K562 (cell line): ENCODE data around the gene DYNLL1. TPM values are rescaled to one million over a fixed set of nuclear protein-coding genes. Genes with fewer than 3 reads are reported as not detected.
"Not testable (repeated sequence)": the region's sequence is repeated elsewhere in the genome, so short reads cannot be mapped to it uniquely, and the experiment has no call there.

Experiments
- ATAC-seq: fragments of 200-7000 bp; cut with Tn5 transposase; 3 replicates; pipeline ENCODE4 v1.9.1; 2020; ENCODE audit warnings: moderate library complexity
- BruUV-seq: library from RNA; stranded (reverse); fragments of 400-500 nt; replicated peaks from 2 replicates; lab custom pipeline; 2021; lab: Mats Ljungman, UMichigan
- CTCF ChIA-PET: fragments of 300-600 bp; formaldehyde crosslinking; extraction: SDS; loops from one replicate; lab custom pipeline; 2021; ENCODE audit warnings: low intra/inter-chr PET ratio; lab: Yijun Ruan, JAX
- POLR2A ChIA-PET: fragments of 300-600, 350-650 bp; sonication (Branson Sonifier 250); formaldehyde crosslinking; extraction: SDS; loops from one replicate; lab custom pipeline; 2021; ENCODE audit warnings: antibody characterized with exemption, inconsistent platforms; lab: Yijun Ruan, JAX
- DNase-seq, 4 experiments: peaks; one replicate each; pipeline versions ENCODE4 v3.0.0 to v3.0.0-alpha.2; 2011 to 2018; ENCODE audit warnings: low spot score in 3 of 4, mixed read lengths in 3 of 4; ENCODE audit errors: extremely low read depth in 1 of 4
- FAIRE-seq: peaks from 2 replicates; lab custom pipeline; 2011; peaks lifted over from hg19 to GRCh38; lab: Jason Lieb, UNC
- H2AFZ ChIP-seq: 2 replicates; pipeline ENCODE4 v1.6.0; 2011; ENCODE audit warnings: low read depth, low read length, control low read depth, inconsistent platforms
- H3K27ac ChIP-seq: fragments of 200-600 bp; 3 replicates; pipeline ENCODE4 v1.8.0; 2011; ENCODE audit warnings: low read depth, mild to moderate bottlenecking, control low read depth, inconsistent platforms, low read length, moderate library complexity, mixed read lengths; ENCODE audit errors: extremely low read depth
- H3K27me3 ChIP-seq, 2 experiments: fragments of 300-600 bp in 1 of 2; 2 replicates in 1 of 2; 3 replicates in 1 of 2; pipeline versions ENCODE4 v1.6.0 to v1.8.0; 2011; ENCODE audit warnings: inconsistent platforms in 2 of 2, low read length in 2 of 2, mild to moderate bottlenecking in 1 of 2, mixed read lengths in 1 of 2, moderate library complexity in 1 of 2; ENCODE audit not compliant: control insufficient read depth in 2 of 2, insufficient read depth in 2 of 2
- H3K36me3 ChIP-seq: fragments of 300-600 bp; 3 replicates; pipeline ENCODE4 v1.8.0; 2011; ENCODE audit warnings: mild to moderate bottlenecking, low read length, inconsistent platforms; ENCODE audit not compliant: control insufficient read depth, insufficient read depth
- H3K4me1 ChIP-seq, 2 experiments: fragments of 200-600 bp in 1 of 2; replicated peaks in 1 of 2; 2 replicates in 1 of 2; 3 replicates in 1 of 2; pipeline versions ENCODE4 v1.5.1 to v1.8.0; 2011; ENCODE audit warnings: inconsistent platforms in 2 of 2, low read length in 2 of 2, mild to moderate bottlenecking in 1 of 2, mixed read lengths in 1 of 2, moderate library complexity in 1 of 2; ENCODE audit not compliant: control insufficient read depth in 2 of 2, insufficient read depth in 2 of 2
- H3K4me2 ChIP-seq: 2 replicates; pipeline ENCODE4 v1.6.1; 2011; ENCODE audit warnings: low read length, control low read depth, inconsistent platforms, mixed read lengths; ENCODE audit not compliant: insufficient read depth
- H3K4me3 ChIP-seq: fragments of 200-600 bp; sonication (generic), shearing (Covaris generic); 2 replicates; pipeline ENCODE4 v1.5.1; 2016; ENCODE audit warnings: control low read depth, inconsistent platforms
- H3K79me2 ChIP-seq: fragments of 200-600 bp; 3 replicates; pipeline ENCODE4 v1.8.0; 2011; ENCODE audit warnings: low read length, inconsistent platforms; ENCODE audit not compliant: control insufficient read depth, insufficient read depth
- H3K9ac ChIP-seq, 2 experiments: 2 replicates each; pipeline versions ENCODE4 v1.6.0 to v1.6.1; 2011; ENCODE audit warnings: low read depth in 2 of 2, low read length in 2 of 2, control low read depth in 1 of 2, inconsistent platforms in 1 of 2, mild to moderate bottlenecking in 1 of 2, mixed read lengths in 1 of 2; ENCODE audit not compliant: insufficient read depth in 1 of 2
- H3K9me1 ChIP-seq: one replicate; pipeline ENCODE4 v1.6.0; 2011; ENCODE audit warnings: inconsistent platforms, mild to moderate bottlenecking, low read length, moderate library complexity; ENCODE audit not compliant: control insufficient read depth, insufficient read depth
- H3K9me3 ChIP-seq: replicated peaks from 2 replicates; pipeline ENCODE4 v1.5.1; 2011; ENCODE audit warnings: low read depth, low read length, inconsistent platforms; ENCODE audit not compliant: control insufficient read depth, insufficient read depth
- H4K20me1 ChIP-seq: replicated peaks from 2 replicates; pipeline ENCODE4 v1.6.1; 2011; ENCODE audit warnings: low read length, inconsistent platforms, mixed read lengths; ENCODE audit not compliant: control insufficient read depth, insufficient read depth
- BRD4 ChIP-seq: fragments of 200-600 bp; sonication (generic); IDR thresholded peaks from 2 replicates; pipeline ENCODE4 v1.6.1; 2017; ENCODE audit warnings: inconsistent platforms
- CEBPB ChIP-seq: fragments of 450-650 bp; IDR thresholded peaks from 2 replicates; pipeline ENCODE4 v1.6.1; 2016; ENCODE audit warnings: missing genetic modification characterization, missing compliant biosample characterization
- NFIC ChIP-seq: fragments of 450-650 bp; IDR thresholded peaks from 2 replicates; pipeline ENCODE4 v1.6.1; 2017; ENCODE audit warnings: mild to moderate bottlenecking, inconsistent platforms
- RBM25 ChIP-seq: fragments of 200-400 bp; formaldehyde crosslinking; IDR thresholded peaks from 2 replicates; pipeline ENCODE4 v1.6.1; 2018; ENCODE audit warnings: low read length, low read depth, moderate library complexity; ENCODE audit not compliant: severe bottlenecking
- ZNF121 ChIP-seq: sonication (generic); formaldehyde crosslinking; conservative IDR thresholded peaks from 2 replicates; pipeline ENCODE4 v1.8.0; 2022; ENCODE audit warnings: missing genetic modification reagents
- whole genome bisulfite sequencing: fragments of 100-300 bp; shearing (Covaris generic); methylation state at CpG from one replicate; pipeline ENCODE4 v1.1.6; 2016; ENCODE audit warnings: low coverage, mixed read lengths; ENCODE audit not compliant: insufficient coverage; ENCODE audit errors: missing lambda C conversion rate; 5-methylcytosine and 5-hydroxymethylcytosine counted together
- in situ Hi-C: fragments of 300-500 bp; cut with MboI; formaldehyde crosslinking; loops from 4 replicates; pipeline ENCODE4 v1.15.0; 2018; ENCODE audit warnings: inconsistent platforms, mixed read lengths
- intact Hi-C: fragments of 100-400 bp; cut with micrococcal nuclease; formaldehyde crosslinking; loops from 2 replicates; pipeline ENCODE4 v1.14.2; 2022
- polyA plus RNA-seq, 8 experiments: library from polyadenylated mRNA; depleted of rRNA in 4 of 8; stranded (reverse) in 5 of 8; unstranded in 3 of 8; fragments of >200 nt; fragmentation: Nextera tagmentation in 2 of 8; fragmentation: Illumina TruSeq in 1 of 8; extraction: Ambion mirVana in 2 of 8; extraction: Trizol in 1 of 8; gene quantifications; 2 replicates each; pipeline versions ENCODE4 v1.2.1 to v1.2.3, GENCODE V29; 2011 to 2014; ENCODE audit warnings: inconsistent platforms in 1 of 8, missing spikeins in 1 of 8
- total RNA-seq, 7 experiments: library from RNA; depleted of rRNA in 6 of 7; stranded (reverse); fragments of >200 nt in 6 of 7; fragmentation: Illumina TruSeq in 2 of 7; extraction: Trizol in 2 of 7; gene quantifications; 2 replicates each; pipeline versions ENCODE4 v1.2.1 to v1.2.3, GENCODE V29; 2011 to 2021; ENCODE audit warnings: low replicate concordance in 1 of 7

Gene DYNLL1
- total and polyA plus RNA-seq, 9 of the 15 experiments (the other 6 are each of a cell fraction or from before 2014, with no cell fraction given): 303 to 1,112 (median 468) TPM

- 86% methylated on average over 4 of the region's 4 CpGs for WGBS
- BruUV-seq: no TSS peak
These were observed 47.9 kb upstream of the DYNLL1 start for GRCh38 chr12:120447992-120448391.

GRCh38 chr12:120452524-120452923, 43.4 kb upstream of the DYNLL1 start:
- H3K9ac ChIP-seq, DNase-seq, H2AFZ ChIP-seq, CTCF ChIA-PET, H3K27me3 ChIP-seq, H3K27ac ChIP-seq, in situ Hi-C loops, FAIRE-seq, H3K9me1 ChIP-seq, H3K9me3 ChIP-seq, BruUV-seq, H3K4me3 ChIP-seq, intact Hi-C loops, H3K4me2 ChIP-seq, H3K4me1 ChIP-seq, ATAC-seq: not testable (repeated sequence)
- Histone ChIP-seq H3K36me3 (peaks cover 79% of the 10 kb centered on the region), H3K79me2 (peaks cover 28% of the 10 kb centered on the region), H4K20me1 (0 out of 2 replicates have a peak, but pooled peaks cover 14% of the 10 kb centered on the region)
- WGBS: 83% methylated on average over 5 of the region's 5 CpGs
- TF ChIP-seq CEBPB (tag) (peak; percentile 46; the same call in 1 of the 2 replicates), NFIC (peak; percentile 42)
- POLR2A ChIA-PET: interaction anchor here (0.5 to 2.8 kb wide), 4 partner anchors 11 to 101 kb away, joined by 3 to 18 read pairs (median 4); partner anchors contain the start of gene COX6A1

More at GRCh38 chr12:120447992-120448391, 47.9 kb upstream of the DYNLL1 start:
- Histone ChIP-seq H3K9ac (no peak overlapping the region), H3K36me3 (peaks cover 63% of the 10 kb centered on the region), H3K79me2 (peaks cover 67% of the 10 kb centered on the region), H2AFZ (no peak overlapping the region), H4K20me1 (no peaks in the 10 kb centered on the region), H3K4me1 (peaks cover 2 to 8% of the 10 kb centered on the region in 2 experiments; a peak in 3 of 5 replicates), H3K9me1 (no peaks in the 10 kb centered on the region), H3K27me3 (no peaks in the 10 kb centered on the region; a peak in 1 of 5 replicates), H3K9me3 (no peaks in the 10 kb centered on the region)
- FAIRE-seq: no peak
- no peak for DNase-seq
- CTCF ChIA-PET: no interaction called here
- TF ChIP-seq BRD4 (no peak), RBM25 (peak; percentile 28), ZNF121 (CRISPR knock-in tag) (peak; percentile 66)
- TF ChIP-seq, all 486 proteins: peak for 2
- Histone ChIP-seq H3K27ac (no peak overlapping the region), H3K4me2 (no peak overlapping the region), H3K4me3 (peak overlapping the region; percentile 99; the same call in 1 of the 2 replicates)
- intact Hi-C loops: loop anchor here (5.0 kb wide), 1 partner anchor 134 kb away; the partner anchor contains the start of gene POP5
- in situ Hi-C loops: no loop called here
- no peak for ATAC-seq
- POLR2A ChIA-PET: interaction anchor here (0.7 to 5.3 kb wide), 5 partner anchors 9 to 157 kb away, joined by 3 to 38 read pairs (median 4); partner anchors contain the start of gene COX6A1
